K562 (cell line): ENCODE results near the gene LPCAT3. TPM values are rescaled to one million over a fixed set of nuclear protein-coding genes. Genes with fewer than 3 reads are reported as not detected.
A peak's percentile ranks its signal among the peaks of the same experiment; 100 is the strongest.

Experiments
- BHLHE40 ChIP-seq: IDR thresholded peaks from 2 replicates; pipeline ENCODE4 v1.6.1; 2011; ENCODE audit warnings: low read length, improper control_type of control experiment
- CBX2 ChIP-seq: fragments of 200-600 bp; sonication (generic); IDR thresholded peaks from one replicate; pipeline ENCODE4 v1.6.1; 2012; ENCODE audit warnings: mild to moderate bottlenecking, low read length, inconsistent platforms; ENCODE audit not compliant: insufficient read depth, poor library complexity, severe bottlenecking
- CC2D1A ChIP-seq: fragments of 450-650 bp; IDR thresholded peaks from 2 replicates; pipeline ENCODE4 v1.6.1; 2017; ENCODE audit warnings: mild to moderate bottlenecking
- CTCF ChIP-seq, 3 experiments: IDR thresholded peaks in 2 of 3; conservative IDR thresholded peaks in 1 of 3; 2 replicates each; pipeline ENCODE4 v1.5.1; 2011 to 2012; ENCODE audit warnings: low read length in 3 of 3, mild to moderate bottlenecking in 3 of 3, control low read depth in 2 of 3, improper control_type of control experiment in 1 of 3, inconsistent platforms in 1 of 3, low read depth in 1 of 3, mixed read lengths in 1 of 3, moderate library complexity in 1 of 3; ENCODE audit not compliant: insufficient read depth in 2 of 3
- CXXC5 ChIP-seq: fragments of 250-450 bp; sonication (Bioruptor Pico); IDR thresholded peaks from 2 replicates; pipeline ENCODE4 v1.8.0; 2022; ENCODE audit warnings: inconsistent platforms, mild to moderate bottlenecking, moderate library complexity
- ETS2 ChIP-seq: IDR thresholded peaks from 2 replicates; pipeline ENCODE4 v1.6.1; 2016; ENCODE audit warnings: borderline replicate concordance, missing genetic modification characterization, mild to moderate bottlenecking, moderate library complexity, missing compliant biosample characterization; ENCODE audit not compliant: poor library complexity, severe bottlenecking
- FOXM1 ChIP-seq, 2 experiments: fragments of 450-650 bp in 1 of 2; sonication (generic) in 1 of 2; formaldehyde crosslinking in 1 of 2; IDR thresholded peaks; 2 replicates each; pipeline versions ENCODE4 v1.6.1 to v1.9.0; 2017 to 2022; ENCODE audit warnings: low read depth in 2 of 2, mild to moderate bottlenecking in 2 of 2, missing genetic modification reagents in 1 of 2, moderate library complexity in 1 of 2
- MEF2D ChIP-seq: conservative IDR thresholded peaks from 2 replicates; pipeline ENCODE4 v1.6.1; 2016; ENCODE audit warnings: low read depth, missing genetic modification characterization, missing compliant biosample characterization
- MYC ChIP-seq, 2 experiments: fragments of 250-450 bp in 1 of 2; sonication (Bioruptor Pico) in 1 of 2; IDR thresholded peaks; 2 replicates each; pipeline versions ENCODE4 v1.5.1 to v1.6.1; 2012 to 2021; ENCODE audit warnings: low read depth in 2 of 2, borderline replicate concordance in 1 of 2, improper control_type of control experiment in 1 of 2, low read length in 1 of 2, mild to moderate bottlenecking in 1 of 2, moderate library complexity in 1 of 2
- NR1H2 ChIP-seq: sonication (generic); formaldehyde crosslinking; IDR thresholded peaks from 2 replicates; pipeline ENCODE4 v1.4.0; 2020; ENCODE audit warnings: mild to moderate bottlenecking, missing genetic modification reagents
- NRF1 ChIP-seq, 2 experiments: fragments of 450-650 bp; IDR thresholded peaks in 1 of 2; conservative IDR thresholded peaks in 1 of 2; 2 replicates each; pipeline ENCODE4 v1.6.1; 2014; ENCODE audit warnings: mild to moderate bottlenecking in 2 of 2
- PBX2 ChIP-seq, 2 experiments: IDR thresholded peaks in 1 of 2; conservative IDR thresholded peaks in 1 of 2; 2 replicates each; pipeline ENCODE4 v1.6.1; 2016; ENCODE audit warnings: low read depth in 2 of 2, mild to moderate bottlenecking in 1 of 2, missing compliant biosample characterization in 1 of 2, missing genetic modification characterization in 1 of 2, moderate library complexity in 1 of 2
- SMARCC2 ChIP-seq: fragments of 450-650 bp; IDR thresholded peaks from 2 replicates; pipeline ENCODE4 v1.6.1; 2017; ENCODE audit warnings: antibody characterized with exemption, moderate library complexity, mild to moderate bottlenecking, low read depth
- SMARCE1 ChIP-seq: fragments of 450-650 bp; IDR thresholded peaks from 2 replicates; pipeline ENCODE4 v1.7.1; 2016; ENCODE audit warnings: mild to moderate bottlenecking
- SRSF3 ChIP-seq: fragments of 200-400 bp; formaldehyde crosslinking; IDR thresholded peaks from 2 replicates; pipeline ENCODE4 v1.6.1; 2016; ENCODE audit warnings: mild to moderate bottlenecking, low read length, moderate library complexity; ENCODE audit not compliant: insufficient read depth
- ZNF592 ChIP-seq: fragments of 450-650 bp; IDR thresholded peaks from 2 replicates; pipeline ENCODE4 v1.6.1; 2017; ENCODE audit warnings: antibody characterized with exemption, mild to moderate bottlenecking
- ZNF75A ChIP-seq: fragments of 450-650 bp; formaldehyde crosslinking; IDR thresholded peaks from 2 replicates; pipeline ENCODE4 v1.4.0; 2020; ENCODE audit warnings: mild to moderate bottlenecking
- polyA plus RNA-seq, 8 experiments: library from polyadenylated mRNA; depleted of rRNA in 4 of 8; stranded (reverse) in 5 of 8; unstranded in 3 of 8; fragments of >200 nt; fragmentation: Nextera tagmentation in 2 of 8; fragmentation: Illumina TruSeq in 1 of 8; extraction: Ambion mirVana in 2 of 8; extraction: Trizol in 1 of 8; gene quantifications; 2 replicates each; pipeline versions ENCODE4 v1.2.1 to v1.2.3, GENCODE V29; 2011 to 2014; ENCODE audit warnings: inconsistent platforms in 1 of 8, missing spikeins in 1 of 8
- total RNA-seq, 7 experiments: library from RNA; depleted of rRNA in 6 of 7; stranded (reverse); fragments of >200 nt in 6 of 7; fragmentation: Illumina TruSeq in 2 of 7; extraction: Trizol in 2 of 7; gene quantifications; 2 replicates each; pipeline versions ENCODE4 v1.2.1 to v1.2.3, GENCODE V29; 2011 to 2021; ENCODE audit warnings: low replicate concordance in 1 of 7

LPCAT3 gene
- total and polyA plus RNA-seq, 9 of the 15 experiments (the other 6 are each of a cell fraction or from before 2014, with no cell fraction given): 4.9 to 52.5 (median 25.3) TPM

- TF ChIP-seq BHLHE40 (peak; percentile 95), NR1H2 (no peak), CC2D1A (no peak), MEF2D (tag) (no peak), SRSF3 (no peak), PBX2 (CRISPR knock-in tag; IDR thresholded peaks at IDR 0.05; ENCODE audit: low read depth) (no peak), PBX2 (tag; conservative IDR thresholded peaks at IDR 0.05; ENCODE audit: low read depth) (no peak), CXXC5 (0 out of 2 replicates have a peak, but pooled peaks have one; percentile 43), NRF1 (conservative IDR thresholded peaks at IDR 0.05 in 1 of 2, IDR thresholded peaks at IDR 0.05 in 1 of 2) (peak; percentile 90 to 91), ZNF75A (CRISPR knock-in tag) (no peak), SMARCC2 (no peak), ZNF592 (peak; percentile 95), MYC (IDR thresholded peaks at IDR 0.05; ENCODE audit: low read depth, low read length) (peak; percentile 94), MYC (CRISPR knock-in tag; IDR thresholded peaks at IDR 0.05; ENCODE audit: borderline replicate concordance, low read depth) (no peak), CTCF (IDR thresholded peaks at IDR 0.05 in 2 of 3, conservative IDR thresholded peaks at IDR 0.05 in 1 of 3; ENCODE audit: insufficient read depth in 2 of 3, low read depth in 1 of 3, low read length in 3 of 3) (peak; percentile 83 to 86 (median 84)), SMARCE1 (no peak), CBX2 (no peak), FOXM1 (IDR thresholded peaks at IDR 0.05; ENCODE audit: low read depth) (no peak), FOXM1 (CRISPR knock-in tag; IDR thresholded peaks at IDR 0.05; ENCODE audit: low read depth) (no peak), ETS2 (tag) (no peak)
Measured at GRCh38 chr12:6965026-6965661, 53.1 kb downstream of the LPCAT3 start (continued).
